GM21786 (cell line): Measurements from ENCODE around the gene SPOCK2.
"Not testable (repeated sequence)": the region's sequence is repeated elsewhere in the genome, so short reads cannot be mapped to it uniquely, and the experiment has no call there.

Source experiments
- ATAC-seq: cut with Tn5 transposase; IDR thresholded peaks from one replicate; pipeline ENCODE4 v1.9.1; 2021; ENCODE audit not compliant: unreplicated experiment

SPOCK2 gene

DNA sequence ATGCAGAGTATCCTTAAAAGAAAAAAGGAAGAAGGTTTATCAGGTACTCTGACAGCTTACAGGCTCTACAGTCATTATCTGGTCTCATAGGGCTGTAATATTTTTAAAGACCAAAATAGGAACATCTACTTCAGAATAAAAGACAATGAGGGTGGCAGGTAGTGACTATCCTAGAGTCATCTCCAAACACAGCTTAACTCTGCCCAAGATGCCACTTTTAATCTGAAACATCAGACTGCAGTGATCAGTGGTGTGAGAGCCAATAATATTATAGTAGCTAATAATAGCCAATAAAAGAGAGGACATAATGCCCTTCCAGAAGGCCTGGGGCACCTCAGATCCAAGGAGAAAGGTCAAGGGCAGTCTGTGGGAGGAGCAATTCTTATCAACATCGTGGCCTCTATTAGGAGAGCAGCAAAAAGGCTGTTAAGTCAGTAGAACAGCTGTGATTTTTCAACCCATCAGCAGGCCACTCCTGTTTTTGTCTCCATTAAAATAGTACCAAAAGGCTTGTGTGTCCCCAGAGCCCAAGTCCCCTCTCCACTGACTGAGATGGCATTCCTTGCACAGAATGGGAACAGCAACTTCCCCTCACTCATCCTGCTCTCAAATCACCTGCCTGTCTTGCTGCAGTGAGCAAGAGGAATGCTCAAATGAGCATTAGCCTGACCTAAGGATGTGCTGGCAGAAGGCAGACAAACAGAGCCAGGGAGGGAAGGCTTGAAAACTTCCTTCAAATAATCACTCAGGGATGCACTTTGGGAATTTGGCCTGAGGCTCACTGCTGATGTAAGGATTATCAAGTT is 20.7 kb upstream of the SPOCK2 start:
- no peak for ATAC-seq

DNA sequence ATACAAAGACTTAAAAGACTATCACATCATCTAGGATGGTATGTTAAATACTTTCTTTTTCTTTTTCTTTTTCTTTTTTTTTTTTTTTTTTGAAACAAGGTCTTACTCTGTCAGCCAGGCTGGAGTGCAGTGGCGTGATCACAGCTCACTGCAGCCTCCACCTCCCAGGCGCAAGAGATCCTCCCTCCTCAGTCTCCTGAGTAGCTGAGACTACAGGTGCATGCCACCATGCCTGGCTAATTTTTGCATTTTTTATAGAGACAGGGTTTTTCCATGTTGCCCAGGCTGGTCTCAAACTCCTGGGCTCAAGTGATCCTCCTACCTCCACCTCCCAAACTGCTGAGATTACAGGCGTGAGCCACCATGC is 19.6 kb upstream of the SPOCK2 start:
- ATAC-seq = not testable (repeated sequence)

DNA sequence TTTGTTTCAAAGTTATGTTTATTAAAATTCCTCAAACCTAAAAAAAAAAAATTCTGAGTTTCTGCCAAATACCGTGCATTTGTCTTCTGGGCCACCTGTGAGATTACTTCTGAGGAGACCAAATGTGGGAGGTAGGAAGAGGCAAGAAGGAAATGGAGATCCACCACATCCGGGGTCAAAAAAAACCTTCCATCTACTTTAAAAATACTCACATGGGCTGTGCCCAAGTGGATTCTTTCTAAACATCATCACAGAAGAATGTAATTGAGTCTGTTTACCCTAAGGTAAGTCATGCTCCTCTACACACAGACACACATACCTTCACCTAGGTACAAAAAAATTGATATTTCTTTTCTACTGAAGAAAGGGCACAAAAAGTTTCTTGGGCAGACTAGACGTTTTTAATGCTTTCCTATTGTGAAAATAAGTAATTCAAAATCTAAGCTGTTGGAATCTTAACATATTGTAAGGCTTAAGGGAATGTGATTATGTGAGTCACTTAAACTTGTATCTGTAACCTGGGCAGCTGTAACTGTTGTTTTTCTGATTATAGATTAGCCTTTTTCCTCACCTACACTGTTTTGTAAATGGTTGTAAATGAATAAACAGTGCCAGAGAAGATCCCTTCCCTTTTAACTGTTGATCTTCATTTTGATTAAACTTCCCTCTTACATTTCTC is 19.1 kb upstream of the SPOCK2 start:
- no peak for ATAC-seq

DNA sequence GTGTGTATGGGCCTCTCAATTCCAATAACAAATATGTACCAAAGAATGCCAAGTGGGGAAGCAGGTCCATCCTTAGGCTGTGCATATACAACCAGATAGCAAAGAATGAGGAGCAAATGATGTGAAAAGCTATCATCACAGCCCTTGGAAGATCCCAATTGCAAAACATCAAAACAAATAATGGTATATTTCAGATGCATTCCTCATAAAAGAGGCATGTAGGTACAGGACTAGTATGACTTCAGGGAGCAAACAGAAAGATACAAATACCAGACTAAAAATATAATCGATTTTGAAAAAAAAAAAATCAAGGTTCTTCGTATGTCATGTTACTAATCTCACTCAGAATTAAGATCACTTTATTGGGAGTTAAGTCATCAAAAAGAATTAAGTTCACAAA is 18.5 kb upstream of the SPOCK2 start:
- ATAC-seq = no peak

DNA sequence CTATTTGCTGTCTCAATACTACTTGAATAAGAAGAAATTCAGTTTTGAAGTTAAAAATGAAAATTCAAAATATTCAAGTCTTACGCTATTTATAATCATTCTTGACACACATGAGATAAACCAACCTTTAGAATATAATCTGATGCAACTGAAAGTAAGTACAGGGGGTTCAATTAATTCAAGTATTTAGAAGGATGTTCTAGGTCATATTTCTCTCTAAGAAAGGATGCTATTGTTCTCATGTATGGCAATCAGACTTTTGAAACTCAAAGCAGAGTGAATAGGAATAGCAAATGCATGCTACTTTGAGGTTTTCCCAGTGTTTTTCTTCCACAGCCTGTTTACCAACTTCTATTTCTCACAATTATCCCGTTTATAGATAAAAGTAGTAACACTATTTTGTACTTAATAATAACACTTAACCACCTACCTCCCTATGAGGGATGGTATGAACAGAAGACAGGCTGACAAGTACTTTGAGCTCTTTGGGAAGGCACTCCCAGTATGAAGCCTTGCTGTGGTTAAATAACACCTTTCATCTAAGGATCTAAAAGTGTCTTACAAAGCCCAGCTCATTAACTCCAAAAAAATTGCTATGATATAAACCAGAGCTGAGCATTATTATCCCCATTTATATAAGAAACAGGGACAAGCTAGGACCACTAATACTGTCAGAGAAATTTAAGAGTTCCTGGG is 18.0 kb upstream of the SPOCK2 start:
- no peak for ATAC-seq

DNA sequence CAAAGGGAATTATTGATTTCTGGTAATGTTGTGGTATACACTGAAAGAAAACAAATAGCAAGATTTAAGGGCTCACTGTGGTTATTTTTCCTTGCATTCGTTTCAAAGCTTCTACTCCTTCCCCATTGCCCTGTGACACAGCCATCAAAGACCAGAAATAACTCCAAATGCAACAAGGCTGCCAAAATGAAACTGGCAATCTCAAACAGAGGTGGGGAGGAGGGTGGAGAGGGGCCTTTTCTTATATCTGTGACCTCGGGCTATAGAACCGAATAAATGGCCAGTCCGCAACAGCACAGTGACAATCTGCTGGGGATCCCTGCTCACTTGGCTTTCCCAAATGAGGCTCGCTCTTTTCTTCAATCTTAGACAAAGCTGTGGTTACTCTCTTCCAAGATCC is 17.4 kb upstream of the SPOCK2 start:
- no peak for ATAC-seq

DNA sequence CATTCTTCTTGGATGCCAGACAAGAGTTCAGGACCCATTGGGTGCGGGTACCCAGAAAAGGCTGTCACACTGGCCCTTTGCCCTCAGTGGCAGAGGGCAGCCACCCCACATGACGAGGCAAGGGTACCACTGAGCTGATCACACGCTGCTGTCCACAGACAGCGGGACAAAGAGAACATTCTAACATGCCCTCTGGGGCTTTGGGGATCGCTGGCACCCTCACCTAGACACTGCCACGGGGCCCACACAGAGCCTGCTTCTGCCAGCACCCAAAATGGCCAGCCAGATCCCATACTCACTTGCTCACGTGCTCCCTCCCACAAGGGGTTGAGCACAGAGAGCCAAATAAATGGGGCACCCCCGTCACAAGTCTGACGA is 16.7 kb upstream of the SPOCK2 start:
- no peak for ATAC-seq

DNA sequence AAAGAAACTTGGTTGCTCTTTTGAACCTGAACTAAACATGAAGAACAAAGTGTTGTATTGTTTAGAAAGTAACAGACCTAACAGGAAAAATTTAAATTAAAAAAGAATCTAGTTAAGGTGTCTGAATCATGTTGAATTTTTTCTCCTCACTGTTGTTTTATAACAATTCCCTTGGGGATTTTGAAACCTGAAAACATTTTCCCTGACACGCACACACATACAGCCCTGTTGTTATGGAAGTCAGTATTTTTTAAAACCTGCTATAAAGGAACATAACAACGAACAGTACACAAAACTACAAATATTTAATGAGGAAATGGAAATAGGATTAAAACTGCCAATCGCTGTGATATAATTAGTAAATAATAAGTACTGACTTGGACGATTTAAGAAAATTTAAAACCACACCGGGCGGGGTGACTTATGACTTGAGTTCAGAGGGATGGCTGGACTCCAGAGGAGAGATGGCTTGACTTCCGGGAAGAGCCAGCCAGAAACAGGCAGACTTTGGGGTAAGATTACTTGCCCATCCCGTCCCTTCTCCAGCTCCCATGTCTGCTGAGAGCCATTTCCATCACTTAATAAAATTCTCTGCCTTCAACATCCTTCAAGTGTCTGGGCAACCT is 16.2 kb upstream of the SPOCK2 start:
- no peak for ATAC-seq

DNA sequence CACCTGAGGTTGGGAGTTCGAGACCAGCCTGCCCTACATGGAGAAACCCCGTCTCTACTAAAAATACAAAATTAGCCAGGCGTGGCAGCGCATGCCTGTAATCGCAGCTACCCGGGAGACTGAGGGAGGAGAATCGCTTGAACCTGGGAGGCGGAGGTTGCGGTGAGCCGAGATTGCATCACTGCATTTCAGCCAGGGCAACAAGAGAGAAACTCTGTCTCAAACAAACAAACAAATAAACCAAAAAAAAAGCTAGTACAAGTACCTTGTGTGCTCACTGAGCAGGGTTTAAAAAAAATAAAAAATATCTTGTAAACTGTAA is 11.2 kb upstream of the SPOCK2 start:
- ATAC-seq = no peak

DNA sequence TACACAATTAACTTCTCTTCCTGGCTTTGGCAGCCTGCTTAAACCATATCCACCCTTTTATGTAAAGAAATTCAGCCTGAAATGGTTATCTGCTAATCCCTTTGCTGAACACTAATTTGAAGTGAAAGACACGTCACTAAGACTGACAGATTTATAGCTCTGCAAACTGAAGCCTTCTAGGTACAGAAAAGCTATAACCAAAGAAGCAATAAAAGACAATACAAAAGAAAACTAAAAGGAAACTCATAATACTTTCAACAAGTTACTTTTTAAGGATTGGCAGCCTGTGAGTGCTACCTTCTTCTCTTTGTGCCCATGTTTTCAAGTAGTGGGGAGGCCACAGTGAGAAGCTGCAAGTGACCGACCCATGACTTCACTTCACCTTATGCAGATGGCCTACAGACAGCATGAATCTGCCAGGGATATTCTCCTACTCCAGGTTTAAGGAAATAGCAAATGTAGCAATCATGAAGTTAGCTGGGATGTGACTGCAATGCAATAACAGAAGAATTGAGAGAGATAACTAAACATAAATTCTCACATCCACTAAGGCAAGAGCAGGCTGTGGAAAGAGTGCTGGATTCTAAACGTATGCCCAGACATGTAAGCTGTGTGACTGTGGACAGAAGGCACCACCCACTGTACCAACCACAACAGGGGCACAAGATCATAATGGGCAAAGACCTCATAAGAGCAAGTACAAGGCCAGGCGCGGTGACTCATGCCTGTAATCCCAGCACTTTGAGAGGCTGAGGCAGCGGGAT is 10.7 kb upstream of the SPOCK2 start:
- no peak for ATAC-seq

DNA sequence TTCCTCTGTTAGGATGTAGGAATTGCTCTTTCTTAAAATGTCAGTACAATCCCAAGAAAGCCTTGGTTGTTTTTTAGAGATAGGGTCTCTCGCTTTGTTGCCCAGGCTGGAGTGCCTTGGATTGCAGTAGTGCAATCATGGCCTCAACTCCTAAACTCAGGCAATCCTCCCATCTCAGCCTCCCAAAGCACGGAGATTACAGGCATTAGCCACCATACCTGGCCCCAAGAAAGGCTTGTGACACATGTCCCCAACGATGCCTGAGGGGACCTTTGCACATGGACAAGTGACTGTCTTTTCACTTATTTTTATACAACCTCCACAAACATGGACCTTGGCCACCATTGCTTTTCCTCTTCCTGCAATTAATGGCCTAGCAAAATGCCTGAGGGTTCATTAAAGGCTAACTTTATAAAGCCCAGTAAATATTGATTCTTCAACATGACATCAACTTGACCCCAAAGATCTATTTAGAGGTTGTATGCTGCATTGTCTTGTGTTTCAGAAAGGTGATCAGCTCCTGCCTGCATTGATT is 10.0 kb upstream of the SPOCK2 start:
- ATAC-seq = no peak

DNA sequence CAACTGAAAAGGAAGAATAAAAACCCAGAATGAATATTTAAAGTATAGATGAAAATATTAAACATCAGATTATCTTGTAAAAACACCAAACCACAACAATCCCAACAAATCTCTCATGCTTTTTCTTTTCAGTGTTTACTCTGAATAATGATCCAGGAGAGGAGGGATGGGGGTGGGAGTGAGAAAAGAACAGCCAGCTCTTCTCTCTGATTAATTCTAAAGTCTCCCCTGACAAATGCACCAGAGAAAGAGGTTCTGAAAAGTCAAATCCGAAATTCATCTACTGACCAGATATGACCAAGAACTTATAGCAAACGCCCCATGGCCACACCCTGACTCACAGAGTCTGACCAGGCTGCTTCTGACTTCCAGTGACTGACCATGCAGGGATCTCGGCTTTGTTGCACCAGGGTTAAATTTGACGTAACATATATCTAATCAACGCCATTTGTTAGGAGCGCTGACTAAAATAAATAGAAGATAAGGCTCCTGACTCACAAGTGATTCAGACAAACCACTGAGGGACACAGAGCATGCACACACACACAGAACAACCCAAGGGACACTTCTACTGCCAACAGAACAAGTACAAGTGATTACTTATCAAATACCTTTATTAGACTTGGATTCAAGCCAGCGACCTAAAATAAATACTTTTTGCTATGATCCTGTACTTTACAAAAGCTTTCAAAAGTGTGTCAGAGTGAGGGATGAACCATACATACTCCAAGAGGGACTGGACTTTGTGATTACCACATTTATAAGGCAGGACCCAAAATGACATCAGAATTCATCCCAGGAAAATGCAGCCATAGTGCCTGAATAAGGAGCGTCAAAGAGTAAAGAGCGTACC is 9.3 kb upstream of the SPOCK2 start:
- no peak for ATAC-seq

DNA sequence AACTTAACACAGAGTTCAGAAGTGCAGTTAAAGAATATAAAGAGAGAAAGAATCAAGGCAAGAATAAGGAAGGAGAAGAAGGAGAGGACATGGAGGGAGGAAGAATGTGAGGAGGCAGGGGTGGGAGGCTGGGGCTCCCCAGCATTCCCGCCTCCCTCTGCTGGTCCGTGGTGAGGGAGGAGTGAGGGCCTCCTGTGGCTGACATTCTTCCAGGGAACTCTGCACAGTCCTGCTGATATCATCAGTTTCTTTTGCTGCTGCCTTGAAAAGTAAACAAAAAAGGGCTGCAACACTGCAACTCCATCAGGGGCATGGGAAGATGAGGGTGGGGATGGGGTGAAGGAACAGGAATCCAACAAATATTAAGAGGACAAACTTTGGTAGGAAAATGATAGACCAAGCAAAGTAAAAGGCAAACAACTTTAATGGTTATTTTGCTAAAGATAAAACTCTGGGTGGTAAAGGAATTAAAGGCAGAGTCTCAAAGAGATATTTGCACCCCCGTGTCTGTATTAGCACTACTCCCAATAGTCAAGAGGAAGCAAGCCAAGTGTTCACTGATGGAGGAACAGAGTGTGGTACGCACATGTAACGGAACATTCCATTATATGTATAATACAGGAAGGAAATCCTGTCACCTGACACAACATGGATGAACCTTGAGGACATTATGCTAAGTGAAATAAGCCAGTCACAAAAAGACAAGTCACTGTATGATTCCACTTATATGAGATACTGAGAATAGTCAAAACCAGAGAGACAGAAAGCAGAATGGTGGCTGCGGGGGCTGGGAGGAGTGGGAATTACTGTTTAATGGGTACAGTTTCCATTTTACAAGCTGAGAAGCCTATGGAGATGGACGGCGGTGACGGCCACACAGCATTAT is 8.0 kb upstream of the SPOCK2 start:
- no peak for ATAC-seq

DNA sequence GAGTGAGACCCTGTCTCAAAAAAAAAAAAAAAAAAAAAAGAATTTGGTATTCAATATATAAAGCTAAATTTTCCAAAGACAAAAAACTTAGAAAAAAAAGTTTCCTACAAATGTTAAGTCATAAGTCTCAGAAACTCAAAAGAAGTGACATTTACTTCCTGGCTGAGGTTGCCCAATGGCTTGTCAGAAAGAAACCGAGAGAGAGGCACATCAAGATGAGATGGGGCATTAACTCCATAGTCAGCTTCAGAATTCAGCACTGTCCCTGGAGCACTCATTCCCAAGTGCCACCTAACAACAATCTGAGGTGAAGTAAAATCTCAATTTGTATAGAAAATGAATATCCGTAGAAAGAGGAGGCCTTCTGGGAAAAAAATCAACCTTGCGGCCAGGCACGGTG is 6.8 kb upstream of the SPOCK2 start:
- ATAC-seq = no peak

DNA sequence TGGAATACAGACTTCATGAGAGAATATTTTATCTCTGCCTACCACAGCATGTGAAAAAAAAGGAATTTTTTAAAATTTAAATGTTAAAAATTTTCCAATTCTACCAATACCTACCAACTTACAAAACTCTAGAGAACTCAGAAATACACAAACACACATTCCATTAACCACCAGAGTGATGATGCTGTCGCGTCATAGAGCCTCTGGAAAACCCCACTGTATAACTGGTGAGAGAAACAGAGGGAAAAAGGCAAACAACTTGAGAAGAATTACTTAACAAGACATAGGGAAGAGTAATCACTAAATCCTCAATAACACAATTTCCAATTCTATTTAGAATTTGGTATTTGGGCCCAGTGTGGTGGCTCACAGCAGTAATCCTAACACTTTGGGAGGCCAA is 6.2 kb upstream of the SPOCK2 start:
- ATAC-seq = no peak

DNA sequence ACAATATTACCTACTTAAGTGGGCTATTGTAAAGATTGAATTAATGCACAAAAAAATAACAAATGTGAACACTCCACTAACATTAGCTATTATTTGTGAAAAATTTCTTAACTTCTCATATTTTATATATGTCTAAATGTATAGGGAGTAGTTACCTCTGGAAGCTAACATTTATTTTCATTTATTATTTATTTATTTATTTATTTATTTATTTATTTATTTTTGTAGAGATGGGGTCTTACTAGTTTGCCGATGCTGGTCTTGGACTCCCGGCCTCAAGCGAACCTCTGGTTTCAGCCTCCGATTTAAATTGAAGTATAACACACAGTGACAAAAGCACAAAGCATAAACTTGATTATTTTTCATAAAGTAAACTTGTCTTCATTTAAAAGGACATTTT is 5.1 kb upstream of the SPOCK2 start:
- no peak for ATAC-seq

DNA sequence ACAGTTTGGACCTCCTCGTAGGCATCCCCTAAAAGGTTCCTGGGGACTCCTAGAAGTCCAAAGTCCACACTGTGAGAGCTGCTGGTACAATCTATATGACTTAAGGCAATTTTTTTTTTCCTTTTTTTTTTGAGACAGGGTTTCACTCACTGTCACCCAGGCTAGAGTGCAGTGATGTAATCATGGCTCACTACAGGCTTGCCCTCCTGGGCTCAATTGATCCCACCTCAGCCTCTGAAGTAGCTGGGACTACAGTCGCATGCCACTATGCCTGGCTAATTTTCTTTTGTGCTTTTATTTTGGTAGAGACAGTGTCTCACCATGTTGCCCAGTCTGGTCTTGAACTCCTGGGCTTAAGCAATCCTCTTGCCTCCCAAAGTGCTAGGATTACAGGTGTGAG is 4.6 kb upstream of the SPOCK2 start:
- no peak for ATAC-seq

DNA sequence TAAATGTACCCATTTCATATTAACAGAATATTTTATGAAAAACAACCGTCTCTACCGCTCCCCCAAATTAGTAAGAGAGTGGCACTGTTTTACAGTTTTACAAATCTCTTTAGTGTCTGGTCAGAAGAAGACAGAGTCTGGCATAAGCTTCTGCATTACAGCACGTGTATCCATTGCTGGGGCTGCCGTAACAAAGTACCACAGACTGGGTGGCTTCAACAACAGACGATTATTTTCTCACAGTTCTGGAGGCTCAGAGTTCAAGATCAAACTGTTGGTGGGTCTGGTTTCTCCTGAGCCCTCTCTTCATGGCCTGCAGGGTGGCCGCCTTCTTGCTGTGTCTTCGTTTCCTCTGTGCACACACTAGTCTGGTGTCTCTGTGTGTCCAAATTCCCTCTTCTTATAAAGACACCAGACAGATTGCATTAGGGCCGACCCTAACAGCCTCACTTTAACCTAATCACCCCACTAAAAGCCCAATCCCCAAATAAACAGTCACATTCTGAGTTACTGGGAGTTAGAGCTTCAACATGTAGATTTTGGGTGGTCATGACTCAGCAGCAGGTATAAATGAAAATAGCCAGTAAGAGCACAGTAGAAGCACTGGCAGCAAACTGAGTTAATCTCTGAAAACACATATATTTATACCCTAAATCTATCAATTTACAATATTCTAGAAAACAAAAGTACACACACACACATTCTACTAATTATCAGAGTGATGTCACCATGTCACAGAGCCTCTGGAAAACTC is 4.0 kb upstream of the SPOCK2 start:
- ATAC-seq = no peak
